ENCODE data around the gene SPATA16. TPM values are rescaled to one million over a fixed set of nuclear protein-coding genes. Genes with fewer than 3 reads are reported as not detected.

The SPATA16 gene
- total RNA-seq, 2 donors from 2014 or later: not detected

GRCh38 chr3:173109143-173109542 lies 31.9 kb downstream of the SPATA16 start:
- no peaks in the 10 kb centered on the region for H3K9me3 ChIP-seq
- no peak for TF ChIP-seq CTCF (IDR thresholded peaks at IDR 0.05)
- no peaks in the 10 kb centered on the region for H3K27me3 ChIP-seq (replicated peaks; ENCODE audit: insufficient read depth)
- ATAC-seq (ENCODE audit: insufficient number of reproducible peaks, low FRiP score, low read depth): no peak
- no peaks in the 10 kb centered on the region for H3K36me3 ChIP-seq
- no peak overlapping the region for H3K27ac ChIP-seq
- H3K4me3 ChIP-seq: no peak overlapping the region
- no peak for DNase-seq (ENCODE audit: low spot score)
- H3K4me1 ChIP-seq (ENCODE audit: control insufficient read depth in 1 of 2, low read depth in 2 of 2): no peaks in the 10 kb centered on the region

GRCh38 chr3:173103469-173103868 lies 37.6 kb downstream of the SPATA16 start:
- Histone ChIP-seq H3K9me3 (peaks cover 7% of the 10 kb centered on the region), H3K4me3 (no peak overlapping the region), H3K27ac (no peak overlapping the region), H3K27me3 (replicated peaks; ENCODE audit: insufficient read depth) (no peaks in the 10 kb centered on the region), H3K4me1 (ENCODE audit: control insufficient read depth in 1 of 2, low read depth in 2 of 2) (no peaks in the 10 kb centered on the region), H3K36me3 (no peaks in the 10 kb centered on the region)
- no peak for TF ChIP-seq CTCF (IDR thresholded peaks at IDR 0.05)
- DNase-seq (ENCODE audit: low spot score) (no peak), ATAC-seq (ENCODE audit: insufficient number of reproducible peaks, low FRiP score, low read depth) (no peak)

GRCh38 chr3:173098959-173099358 lies 42.1 kb downstream of the SPATA16 start:
- DNase-seq (ENCODE audit: low spot score) (no peak), ATAC-seq (ENCODE audit: insufficient number of reproducible peaks, low FRiP score, low read depth) (no peak)
- no peaks in the 10 kb centered on the region for H3K27me3 ChIP-seq (replicated peaks; ENCODE audit: insufficient read depth)
- no peak overlapping the region for H3K27ac ChIP-seq
- no peak overlapping the region for H3K4me3 ChIP-seq
- H3K9me3 ChIP-seq: peaks cover 7% of the 10 kb centered on the region
- no peaks in the 10 kb centered on the region for H3K36me3 ChIP-seq
- H3K4me1 ChIP-seq (ENCODE audit: control insufficient read depth in 1 of 2, low read depth in 2 of 2): no peaks in the 10 kb centered on the region
- TF ChIP-seq CTCF (IDR thresholded peaks at IDR 0.05): no peak

GRCh38 chr3:173096994-173097785 lies 43.8 kb downstream of the SPATA16 start:
- ATAC-seq (ENCODE audit: insufficient number of reproducible peaks, low FRiP score, low read depth) (no peak), DNase-seq (ENCODE audit: low spot score) (no peak)
- H3K4me3 ChIP-seq: no peak overlapping the region
- no peaks in the 10 kb centered on the region for H3K9me3 ChIP-seq
- no peak overlapping the region for H3K27ac ChIP-seq
- no peak for TF ChIP-seq CTCF (IDR thresholded peaks at IDR 0.05)
- H3K36me3 ChIP-seq: no peaks in the 10 kb centered on the region
- H3K4me1 ChIP-seq (ENCODE audit: control insufficient read depth in 1 of 2, low read depth in 2 of 2): no peaks in the 10 kb centered on the region
- H3K27me3 ChIP-seq (replicated peaks; ENCODE audit: insufficient read depth): no peaks in the 10 kb centered on the region

- ATAC-seq (ENCODE audit: insufficient number of reproducible peaks, low FRiP score, low read depth) (no peak), DNase-seq (ENCODE audit: low spot score) (no peak)
- Histone ChIP-seq H3K4me3 (no peak overlapping the region), H3K4me1 (ENCODE audit: control insufficient read depth in 1 of 2, low read depth in 2 of 2) (no peaks in the 10 kb centered on the region), H3K36me3 (no peaks in the 10 kb centered on the region), H3K27me3 (replicated peaks; ENCODE audit: insufficient read depth) (no peaks in the 10 kb centered on the region), H3K27ac (no peak overlapping the region), H3K9me3 (no peaks in the 10 kb centered on the region)
- no peak for TF ChIP-seq CTCF (IDR thresholded peaks at IDR 0.05)
These were observed 44.9 kb downstream of the SPATA16 start for GRCh38 chr3:173096140-173096539.

Data from thoracic aorta (tissue), 2 donors.